Erythroblast (primary cell): Measurements from ENCODE around the gene BTNL8.
"Not testable (repeated sequence)": the region's sequence is repeated elsewhere in the genome, so short reads cannot be mapped to it uniquely, and the experiment has no call there.

Experiments
- DNase-seq, 2 experiments: peaks; one replicate each; lab custom pipeline; 2025; lab: John Stamatoyannopoulos, UW
- GATA1 ChIP-seq: IDR thresholded peaks from 2 replicates; pipeline ENCODE4 v1.6.1; 2011; ENCODE audit warnings: low read depth, mild to moderate bottlenecking, control low read depth, low read length, moderate library complexity
- POLR2A ChIP-seq: IDR thresholded peaks from 2 replicates; pipeline ENCODE4 v1.6.1; 2011; ENCODE audit warnings: mild to moderate bottlenecking, low read length

BTNL8 gene

GRCh38 chr5:180868960-180869359 is 30.0 kb upstream of the BTNL8 start:
- DNase-seq, result peak; percentile 70 to 86
- TF ChIP-seq POLR2A, result no peak

DNA sequence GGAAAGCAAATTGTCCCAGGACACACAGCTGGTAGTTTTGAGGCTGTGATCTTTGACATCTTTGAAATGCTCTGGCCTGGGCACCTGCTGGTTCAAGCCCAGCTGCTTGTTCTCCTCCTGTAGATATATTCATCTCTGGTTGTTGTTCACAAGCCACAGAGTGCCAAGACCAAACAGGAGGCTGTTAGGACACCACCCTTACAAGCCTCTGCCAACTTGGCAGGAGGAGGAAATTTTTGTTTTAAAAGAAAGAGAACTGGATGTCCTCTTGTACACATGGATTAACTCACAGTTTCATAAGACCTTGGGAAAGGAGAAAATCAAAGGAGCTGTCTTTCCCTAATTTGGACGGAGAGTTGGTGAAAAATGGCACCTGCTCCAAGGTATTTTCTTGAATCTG is 29.4 kb upstream of the BTNL8 start:
- DNase-seq, result no peak
- TF ChIP-seq POLR2A (no peak), GATA1 (no peak)

DNA sequence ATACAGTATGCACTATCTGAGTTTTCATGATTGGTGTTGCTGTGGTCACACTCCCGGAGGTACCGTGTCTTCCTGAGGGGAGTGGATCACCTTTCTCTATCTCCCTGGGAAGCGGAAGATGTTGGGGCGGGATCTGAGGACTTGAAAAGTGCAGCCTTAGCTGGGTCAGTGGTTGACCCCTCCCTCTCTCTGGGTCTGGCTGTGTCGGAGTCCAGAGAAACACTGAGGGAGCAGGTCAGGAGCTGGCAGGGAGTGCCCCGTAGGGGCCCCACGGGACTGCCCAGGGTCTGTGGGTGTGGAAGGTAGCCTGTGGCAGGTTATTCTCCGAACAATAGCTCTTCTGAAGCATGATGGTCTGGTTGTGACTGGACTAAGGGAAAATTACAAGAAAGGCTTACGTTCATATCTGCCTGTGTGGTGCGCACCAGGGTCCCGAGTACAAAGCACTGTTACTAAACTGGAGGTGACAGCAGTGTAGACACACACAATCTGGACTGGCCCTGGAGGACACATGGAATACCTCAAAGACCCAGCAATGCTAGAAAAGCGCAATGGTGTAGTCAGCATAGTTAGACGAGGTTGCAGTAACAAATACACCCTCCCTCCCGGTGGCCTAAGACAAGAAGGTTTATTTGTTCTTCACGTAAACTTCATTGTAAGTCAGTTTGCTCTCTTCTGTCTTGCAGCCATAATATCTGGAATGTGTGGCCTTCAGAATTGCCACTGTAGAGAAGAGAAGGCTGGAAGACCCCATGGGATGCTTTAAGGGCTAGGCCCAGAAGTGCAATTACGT is 28.5 kb upstream of the BTNL8 start:
- TF ChIP-seq POLR2A (no peak), GATA1 (no peak)
- DNase-seq, result no peak

- DNase-seq, result no peak
- TF ChIP-seq POLR2A (no peak), GATA1 (no peak)
Observed at GRCh38 chr5:180872419-180872818, 26.5 kb upstream of the BTNL8 start.

GRCh38 chr5:180873615-180874520 is 25.1 kb upstream of the BTNL8 start:
- TF ChIP-seq POLR2A (no peak), GATA1 (no peak)
- DNase-seq, result peak; percentile 72 to 78

- TF ChIP-seq GATA1 (no peak), POLR2A (no peak)
- no peak for DNase-seq
Observed at GRCh38 chr5:180874804-180875582, 24.0 kb upstream of the BTNL8 start.

- DNase-seq, result no peak
- TF ChIP-seq POLR2A, result no peak
- TF ChIP-seq GATA1, result no peak
Observed at GRCh38 chr5:180875860-180876426, 23.0 kb upstream of the BTNL8 start.

DNA sequence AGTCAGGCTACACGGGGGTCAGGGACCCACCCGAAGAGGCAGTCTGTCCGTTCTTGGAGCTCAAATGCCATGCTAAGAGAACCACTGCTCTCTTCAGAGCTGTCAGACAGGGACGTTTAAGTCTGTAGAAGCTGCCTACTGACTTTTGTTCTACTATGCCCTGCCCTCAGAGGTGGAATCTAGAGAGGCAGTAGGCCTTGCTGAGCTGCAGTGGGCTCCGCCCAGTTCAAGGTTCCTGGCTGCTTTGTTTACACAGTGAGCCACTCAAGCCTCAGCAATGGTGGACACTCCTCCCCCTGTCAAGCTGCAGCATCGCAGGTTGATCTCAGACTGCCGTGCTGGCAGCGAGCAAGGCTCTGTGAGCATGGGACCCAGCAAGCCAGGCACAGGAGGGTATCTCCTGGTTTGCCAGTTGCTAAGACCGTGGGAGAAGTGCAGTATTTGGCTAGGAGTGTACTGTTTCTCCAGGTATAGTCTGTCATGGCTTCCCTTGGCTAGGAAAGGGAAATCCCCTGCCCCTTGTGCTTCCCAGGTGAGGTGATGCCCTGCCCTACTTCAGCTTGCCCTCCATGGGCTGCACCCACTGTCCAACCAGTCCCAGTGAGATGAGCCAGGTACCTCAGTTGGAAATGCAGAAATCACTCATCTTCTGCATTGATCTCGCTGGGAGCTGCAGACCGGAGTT is 13.0 kb upstream of the BTNL8 start:
- not testable (repeated sequence) for DNase-seq

- TF ChIP-seq GATA1, result no peak
- no peak for TF ChIP-seq POLR2A
- DNase-seq, result no peak
Observed at GRCh38 chr5:180889381-180889780, 9.6 kb upstream of the BTNL8 start.

GRCh38 chr5:180895330-180895729 is 3.6 kb upstream of the BTNL8 start:
- not testable (repeated sequence) for DNase-seq

GRCh38 chr5:180900178-180900577 is 1.2 kb downstream of the BTNL8 start:
- TF ChIP-seq POLR2A (no peak), GATA1 (no peak)
- DNase-seq, result no peak

GRCh38 chr5:180901319-180902009 is 2.5 kb downstream of the BTNL8 start:
- no peak for TF ChIP-seq POLR2A
- TF ChIP-seq GATA1, result no peak
- DNase-seq, result no peak
